SK-N-SH (cell line): ENCODE data around the gene PDGFB. TPM values are rescaled to one million over a fixed set of nuclear protein-coding genes. Genes with fewer than 3 reads are reported as not detected.

Experiments used
- CTCF ChIA-PET: fragments of 300-600, 350-600 bp; formaldehyde crosslinking; extraction: SDS; loops from one replicate; lab custom pipeline; 2021; lab: Yijun Ruan, JAX
- POLR2A ChIA-PET: fragments of 350-600 bp; sonication (Branson Sonifier 250); formaldehyde crosslinking; extraction: SDS; loops from one replicate; lab custom pipeline; 2020; ENCODE audit warnings: antibody characterized with exemption, inconsistent platforms; lab: Yijun Ruan, JAX
- DNase-seq: peaks from one replicate; pipeline ENCODE4 v3.0.0; 2012
- H2AFZ ChIP-seq: fragments of 200-600 bp; sonication (generic); 2 replicates; pipeline ENCODE4 v1.8.1; 2016; ENCODE audit warnings: antibody characterized with exemption, mild to moderate bottlenecking, low read depth
- H3F3A ChIP-seq: fragments of 200-600 bp; sonication (generic); replicated peaks from 2 replicates; pipeline ENCODE3; 2016; ENCODE audit warnings: antibody characterized with exemption, mild to moderate bottlenecking; ENCODE audit not compliant: insufficient read depth
- H3K27ac ChIP-seq, 2 experiments: fragments of 200-500 bp in 1 of 2; fragments of 200-600 bp in 1 of 2; sonication (Bioruptor generic) in 1 of 2; sonication (generic), shearing (Covaris generic) in 1 of 2; 2 replicates each; pipeline versions ENCODE4 v1.5.1 to v1.6.1; 2014 to 2016; ENCODE audit warnings: low read depth in 2 of 2, inconsistent platforms in 1 of 2, low read length in 1 of 2, mild to moderate bottlenecking in 1 of 2, mixed read lengths in 1 of 2
- H3K27me3 ChIP-seq: fragments of 200-600 bp; sonication (generic), shearing (Covaris generic); 2 replicates; pipeline ENCODE4 v1.6.1; 2016; ENCODE audit warnings: mixed run types; ENCODE audit not compliant: insufficient read depth
- H3K36me3 ChIP-seq, 2 experiments: fragments of 200-500 bp in 1 of 2; fragments of 200-600 bp in 1 of 2; sonication (Bioruptor generic) in 1 of 2; sonication (generic) in 1 of 2; replicated peaks in 1 of 2; 2 replicates each; pipeline versions ENCODE3 to v1.5.1; 2014 to 2016; ENCODE audit warnings: low read length in 1 of 2, mild to moderate bottlenecking in 1 of 2; ENCODE audit not compliant: insufficient read depth in 2 of 2, control insufficient read depth in 1 of 2
- H3K4me1 ChIP-seq, 2 experiments: fragments of 200-500 bp in 1 of 2; fragments of 200-600 bp in 1 of 2; sonication (Bioruptor generic) in 1 of 2; sonication (generic), shearing (Covaris generic) in 1 of 2; 2 replicates each; pipeline versions ENCODE4 v1.5.1 to v1.6.1; 2014 to 2016; ENCODE audit warnings: low read depth in 1 of 2, low read length in 1 of 2, mixed run types in 1 of 2; ENCODE audit not compliant: insufficient read depth in 2 of 2, control insufficient read depth in 1 of 2
- H3K4me2 ChIP-seq: fragments of 200-600 bp; sonication (generic), shearing (Covaris generic); 2 replicates; pipeline ENCODE4 v1.6.1; 2017; ENCODE audit warnings: mixed run types
- H3K4me3 ChIP-seq, 2 experiments: fragments of 200-500 bp in 1 of 2; fragments of 200-600 bp in 1 of 2; sonication (Bioruptor generic) in 1 of 2; sonication (generic), shearing (Covaris generic) in 1 of 2; 2 replicates each; pipeline versions ENCODE4 v1.5.1 to v1.8.1; 2014 to 2016; ENCODE audit warnings: low read depth in 2 of 2, inconsistent platforms in 1 of 2, low read length in 1 of 2, mild to moderate bottlenecking in 1 of 2, mixed read lengths in 1 of 2, moderate library complexity in 1 of 2
- H3K79me2 ChIP-seq: fragments of 200-600 bp; sonication (generic); 2 replicates; pipeline ENCODE4 v1.8.1; 2017; ENCODE audit warnings: mild to moderate bottlenecking; ENCODE audit not compliant: insufficient read depth
- H3K9ac ChIP-seq: fragments of 200-600 bp; sonication (generic); 2 replicates; pipeline ENCODE4 v1.6.1; 2017; ENCODE audit warnings: mixed run types
- H3K9me2 ChIP-seq: fragments of 200-600 bp; sonication (generic); 2 replicates; pipeline ENCODE4 v1.6.1; 2017; ENCODE audit warnings: mixed run types
- H3K9me3 ChIP-seq: fragments of 200-600 bp; sonication (generic); 2 replicates; pipeline ENCODE4 v1.6.1; 2017; ENCODE audit warnings: mixed run types, mild to moderate bottlenecking, moderate library complexity
- H4K20me1 ChIP-seq: fragments of 200-600 bp; sonication (generic); 2 replicates; pipeline ENCODE4 v1.6.1; 2017; ENCODE audit warnings: mild to moderate bottlenecking, mixed run types; ENCODE audit not compliant: insufficient read depth
- CHD2 ChIP-seq: fragments of 150-350 bp; IDR thresholded peaks from 2 replicates; pipeline ENCODE4 v1.6.1; 2018; ENCODE audit warnings: low read length; ENCODE audit not compliant: partially characterized antibody
- GABPA ChIP-seq: IDR thresholded peaks from 2 replicates; pipeline ENCODE4 v1.4.0; 2012; ENCODE audit warnings: low read depth, mild to moderate bottlenecking
- MEF2A ChIP-seq: IDR thresholded peaks from 2 replicates; pipeline ENCODE4 v1.4.0; 2012; ENCODE audit warnings: low read depth, borderline replicate concordance
- RAD21 ChIP-seq: IDR thresholded peaks from 2 replicates; pipeline ENCODE4 v1.6.1; 2012; ENCODE audit warnings: mild to moderate bottlenecking, low read length
- RFX5 ChIP-seq: IDR thresholded peaks from 2 replicates; pipeline ENCODE4 v1.6.1; 2012; ENCODE audit warnings: mild to moderate bottlenecking, improper control_type of control experiment, low read length
- RXRA ChIP-seq: IDR thresholded peaks from 2 replicates; pipeline ENCODE4 v1.4.0; 2012; ENCODE audit warnings: low read depth, mild to moderate bottlenecking, borderline replicate concordance
- SIN3A ChIP-seq: IDR thresholded peaks from 2 replicates; pipeline ENCODE4 v1.6.1; 2012; ENCODE audit warnings: low read depth, mild to moderate bottlenecking, low read length, moderate library complexity, borderline replicate concordance
- WGBS: methylation state at CpG from one replicate; pipeline ENCODE4 v1.1.6; 2017; ENCODE audit warnings: low lambda C conversion rate; 5-methylcytosine and 5-hydroxymethylcytosine counted together
- polyA plus RNA-seq, 3 experiments: library from polyadenylated mRNA; depleted of rRNA; stranded (reverse); fragments of >200 nt; gene quantifications; 2 replicates each; pipeline ENCODE4 v1.2.3, GENCODE V29; 2012
- TF ChIP-seq, protein P1 (sequence below): fragments of 200-600 bp; sonication (generic); IDR thresholded peaks from 2 replicates; pipeline ENCODE4 v1.6.1; 2017; ENCODE audit warnings: antibody characterized with exemption, mild to moderate bottlenecking, moderate library complexity
- TF ChIP-seq, protein P2 (sequence below): IDR thresholded peaks from 2 replicates; pipeline ENCODE4 v1.4.0; 2012; ENCODE audit warnings: low read depth, borderline replicate concordance
- TF ChIP-seq, protein P3 (sequence below): fragments of 150-350 bp; IDR thresholded peaks from 2 replicates; pipeline ENCODE4 v1.6.1; 2017; ENCODE audit warnings: antibody characterized with exemption, low read length, low read depth, borderline replicate concordance

PDGFB gene
- polyA plus RNA-seq, 1 of the 3 experiments (the other 2 are of a cell fraction): 0.44 TPM

DNA sequence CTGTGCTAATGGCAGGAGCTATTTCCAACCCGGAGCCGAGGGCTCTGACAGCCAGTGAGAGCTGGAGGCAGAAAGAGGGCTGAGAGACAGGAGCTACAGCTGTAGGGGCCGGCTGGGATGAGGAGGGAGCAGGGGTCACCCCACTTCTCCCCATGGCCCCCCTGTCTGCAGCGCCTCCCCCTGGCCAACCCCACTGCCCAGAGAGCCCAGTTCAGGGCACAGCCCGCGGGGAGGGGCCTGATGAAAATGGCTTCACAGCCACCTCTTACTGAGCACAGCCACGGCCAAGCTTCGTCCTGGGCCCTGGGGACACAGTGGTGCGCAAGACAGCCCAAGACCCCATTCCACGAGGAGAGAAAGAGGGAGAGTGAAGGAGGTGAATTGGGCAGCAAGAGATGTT, 46.7 kb upstream of the PDGFB start:
- H2AFZ ChIP-seq: no peak overlapping the region
- no peaks in the 10 kb centered on the region for H3K27me3 ChIP-seq
- H3K9me3 ChIP-seq: no peaks in the 10 kb centered on the region
- H3K27ac ChIP-seq: no peak overlapping the region
- H3K4me2 ChIP-seq: no peak overlapping the region
- H3K9me2 ChIP-seq: no peaks in the 10 kb centered on the region
- peaks cover 0 to 7% of the 10 kb centered on the region in 2 experiments; a peak in 2 of 4 replicates for H3K4me1 ChIP-seq
- no peak for DNase-seq
- 100% methylated on average over 4 of the region's 10 CpGs for WGBS
- H3F3A ChIP-seq: no peaks in the 10 kb centered on the region
- TF ChIP-seq, protein P1, sequence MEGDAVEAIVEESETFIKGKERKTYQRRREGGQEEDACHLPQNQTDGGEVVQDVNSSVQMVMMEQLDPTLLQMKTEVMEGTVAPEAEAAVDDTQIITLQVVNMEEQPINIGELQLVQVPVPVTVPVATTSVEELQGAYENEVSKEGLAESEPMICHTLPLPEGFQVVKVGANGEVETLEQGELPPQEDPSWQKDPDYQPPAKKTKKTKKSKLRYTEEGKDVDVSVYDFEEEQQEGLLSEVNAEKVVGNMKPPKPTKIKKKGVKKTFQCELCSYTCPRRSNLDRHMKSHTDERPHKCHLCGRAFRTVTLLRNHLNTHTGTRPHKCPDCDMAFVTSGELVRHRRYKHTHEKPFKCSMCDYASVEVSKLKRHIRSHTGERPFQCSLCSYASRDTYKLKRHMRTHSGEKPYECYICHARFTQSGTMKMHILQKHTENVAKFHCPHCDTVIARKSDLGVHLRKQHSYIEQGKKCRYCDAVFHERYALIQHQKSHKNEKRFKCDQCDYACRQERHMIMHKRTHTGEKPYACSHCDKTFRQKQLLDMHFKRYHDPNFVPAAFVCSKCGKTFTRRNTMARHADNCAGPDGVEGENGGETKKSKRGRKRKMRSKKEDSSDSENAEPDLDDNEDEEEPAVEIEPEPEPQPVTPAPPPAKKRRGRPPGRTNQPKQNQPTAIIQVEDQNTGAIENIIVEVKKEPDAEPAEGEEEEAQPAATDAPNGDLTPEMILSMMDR: peak; percentile 36
- no peak for TF ChIP-seq GABPA
- TF ChIP-seq, all 33 proteins: peak for 1
- Histone ChIP-seq H3K9ac (no peak overlapping the region), H3K79me2 (no peaks in the 10 kb centered on the region), H3K36me3 (no peaks in the 10 kb centered on the region), H3K4me3 (no peak overlapping the region), H4K20me1 (no peaks in the 10 kb centered on the region)
- ChIA-PET POLR2A (no interaction called here), CTCF (no interaction called here)

DNA sequence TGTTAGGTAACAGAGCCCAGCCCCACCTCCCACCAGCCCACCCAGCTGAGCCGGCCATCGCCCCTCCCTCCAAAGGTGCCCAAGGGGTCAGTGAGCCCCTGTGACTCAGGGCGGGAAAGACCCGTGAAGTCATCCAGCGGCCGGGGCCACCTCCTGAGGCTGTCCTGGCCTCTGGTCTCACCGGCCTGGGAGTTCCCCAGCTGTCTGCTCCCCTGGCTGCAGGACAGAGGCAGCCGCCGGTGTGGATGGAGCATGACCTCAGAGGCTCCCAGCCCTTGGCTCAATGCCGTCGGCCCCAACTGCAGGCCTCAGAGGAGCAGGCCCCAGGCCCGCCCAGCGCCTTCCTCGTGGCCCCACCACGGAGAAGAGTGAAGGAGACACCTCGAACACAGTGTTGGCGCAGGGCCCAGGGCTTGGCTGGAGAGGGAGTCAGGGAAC, 46.0 kb upstream of the PDGFB start:
- ChIA-PET CTCF (no interaction called here), POLR2A (no interaction called here)
- H3K27me3 ChIP-seq: no peaks in the 10 kb centered on the region
- no CpG with 5 or more reads among the region's 17 CpGs for WGBS
- TF ChIP-seq, protein P1: no peak
- peak; percentile 62; the same call in 1 of the 2 replicates for TF ChIP-seq RXRA
- no peak for TF ChIP-seq CHD2
- no peak for TF ChIP-seq MEF2A
- TF ChIP-seq, protein P2, sequence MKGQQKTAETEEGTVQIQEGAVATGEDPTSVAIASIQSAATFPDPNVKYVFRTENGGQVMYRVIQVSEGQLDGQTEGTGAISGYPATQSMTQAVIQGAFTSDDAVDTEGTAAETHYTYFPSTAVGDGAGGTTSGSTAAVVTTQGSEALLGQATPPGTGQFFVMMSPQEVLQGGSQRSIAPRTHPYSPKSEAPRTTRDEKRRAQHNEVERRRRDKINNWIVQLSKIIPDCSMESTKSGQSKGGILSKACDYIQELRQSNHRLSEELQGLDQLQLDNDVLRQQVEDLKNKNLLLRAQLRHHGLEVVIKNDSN: no peak
- TF ChIP-seq RAD21: no peak
- TF ChIP-seq, protein P3, sequence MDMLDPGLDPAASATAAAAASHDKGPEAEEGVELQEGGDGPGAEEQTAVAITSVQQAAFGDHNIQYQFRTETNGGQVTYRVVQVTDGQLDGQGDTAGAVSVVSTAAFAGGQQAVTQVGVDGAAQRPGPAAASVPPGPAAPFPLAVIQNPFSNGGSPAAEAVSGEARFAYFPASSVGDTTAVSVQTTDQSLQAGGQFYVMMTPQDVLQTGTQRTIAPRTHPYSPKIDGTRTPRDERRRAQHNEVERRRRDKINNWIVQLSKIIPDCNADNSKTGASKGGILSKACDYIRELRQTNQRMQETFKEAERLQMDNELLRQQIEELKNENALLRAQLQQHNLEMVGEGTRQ: no peak
- TF ChIP-seq RFX5: no peak
- TF ChIP-seq SIN3A: no peak
- no peak overlapping the region for H3K4me3 ChIP-seq
- H3K27ac ChIP-seq: no peak overlapping the region
- H4K20me1 ChIP-seq: no peaks in the 10 kb centered on the region
- no peak for DNase-seq
- no peaks in the 10 kb centered on the region for H3K9me3 ChIP-seq
- H3K9me2 ChIP-seq: no peaks in the 10 kb centered on the region
- H3K4me2 ChIP-seq: no peak overlapping the region
- peaks cover 0 to 7% of the 10 kb centered on the region in 2 experiments; a peak in 2 of 4 replicates for H3K4me1 ChIP-seq
- H3K36me3 ChIP-seq: no peaks in the 10 kb centered on the region
- H3K79me2 ChIP-seq: no peaks in the 10 kb centered on the region
- H2AFZ ChIP-seq: peak overlapping the region; percentile 35; the same call in 1 of the 2 replicates
- no peak overlapping the region for H3K9ac ChIP-seq
- H3F3A ChIP-seq: no peaks in the 10 kb centered on the region
